ENCODE measurements around the gene EIF1B.

EIF1B gene

DNA sequence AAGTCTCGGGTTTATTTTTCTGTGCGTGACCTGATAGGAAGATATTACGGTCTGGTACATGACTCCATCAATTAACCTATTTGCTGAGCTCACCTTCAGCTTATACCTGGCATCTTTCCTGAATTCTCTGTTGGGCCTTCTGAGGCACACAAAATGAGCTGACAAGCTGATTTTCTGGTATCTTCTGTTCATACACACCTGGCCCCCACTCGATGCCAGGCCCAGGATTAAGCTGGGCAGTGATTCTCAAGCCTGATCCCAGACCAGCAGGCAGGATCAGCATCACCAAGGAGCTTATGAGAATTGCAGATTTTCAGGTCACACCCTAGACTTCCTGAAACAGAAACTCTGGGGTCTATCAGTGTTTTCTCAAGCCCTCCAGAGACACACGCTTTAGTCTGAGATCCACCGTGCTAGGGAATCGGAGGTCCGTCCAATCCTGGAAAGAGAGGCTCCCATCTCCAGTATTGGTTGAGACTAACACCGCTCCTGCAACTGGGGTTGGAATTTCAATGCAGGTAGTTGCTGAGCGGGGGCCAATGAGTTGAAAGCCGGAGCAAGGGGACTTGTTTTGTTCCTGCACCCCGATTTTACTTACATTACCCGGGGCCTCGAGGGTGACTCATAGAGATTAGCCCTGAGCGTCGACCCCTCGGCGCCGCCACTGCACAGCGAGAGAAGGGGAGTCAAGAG lies 636 bp upstream of the EIF1B start:
- no peak for DNase-seq (ENCODE audit: low read depth)

DNA sequence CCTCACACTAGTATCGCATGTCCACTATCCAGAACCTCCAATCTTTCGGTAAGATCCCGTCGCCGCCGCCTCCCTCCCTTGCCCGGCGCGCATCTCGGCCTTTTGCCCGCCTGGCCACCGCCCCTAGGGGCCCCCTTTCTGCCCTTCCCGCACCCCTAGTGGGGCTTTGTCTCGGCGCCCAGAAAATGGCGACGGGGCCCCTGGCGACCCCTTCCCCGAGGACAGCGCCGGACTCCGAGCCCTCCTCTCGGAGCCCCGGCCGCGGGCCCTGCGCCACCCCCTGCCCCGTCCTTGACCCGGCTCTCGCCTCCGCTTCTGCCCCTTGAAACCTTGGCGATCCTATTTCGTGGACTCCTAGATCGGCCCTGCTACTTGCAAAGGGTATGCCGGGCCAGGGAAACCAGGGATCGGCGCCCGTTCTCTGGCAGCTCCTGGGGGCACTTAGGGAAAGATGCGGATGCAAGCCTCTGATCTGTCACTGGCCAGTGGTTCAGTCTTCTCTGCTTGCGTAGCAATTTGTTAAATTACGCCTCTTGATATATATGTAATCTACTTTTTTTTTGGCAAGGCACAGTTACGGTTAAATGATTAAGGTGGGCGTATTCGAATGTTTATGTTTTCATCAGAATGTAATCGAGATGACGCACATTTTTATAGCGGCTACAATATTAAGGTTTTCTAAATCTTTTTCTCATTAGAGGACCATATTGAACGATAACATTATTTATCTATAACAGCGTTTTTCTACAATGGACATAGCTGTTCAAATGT lies 603 bp downstream of the EIF1B start:
- DNase-seq (ENCODE audit: low read depth): peak; percentile 20

GRCh38 chr3:40310705-40311104 lies 1.2 kb downstream of the EIF1B start:
- no peak for DNase-seq (ENCODE audit: low read depth)

DNA sequence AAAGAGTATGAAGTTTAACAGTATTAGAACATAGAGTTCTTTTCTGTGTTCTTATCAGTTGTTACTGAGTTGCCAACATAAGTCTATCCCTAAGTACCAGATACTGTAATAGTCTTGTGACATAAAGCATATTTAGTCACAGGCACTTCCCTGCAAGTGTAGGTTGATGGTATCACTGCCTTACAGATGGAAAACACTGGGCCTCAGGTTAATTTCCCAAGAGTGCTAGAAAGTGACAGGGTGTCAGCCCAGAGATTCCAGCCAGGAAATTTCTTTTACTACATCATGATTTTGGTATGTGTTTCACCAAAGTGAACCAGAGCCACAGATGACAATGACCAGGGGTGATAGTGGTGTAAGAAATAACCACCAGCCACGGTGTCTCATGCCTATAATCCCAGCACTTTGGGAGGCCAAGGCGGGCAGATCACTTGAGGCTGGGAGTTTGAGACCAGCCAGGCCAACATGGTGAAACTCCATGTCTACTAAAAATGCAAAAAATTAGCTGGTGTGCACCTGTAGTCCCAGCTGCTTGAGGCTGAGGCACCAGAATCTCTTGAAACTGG lies 3.2 kb downstream of the EIF1B start:
- no peak for DNase-seq (ENCODE audit: low read depth)

GRCh38 chr3:40313975-40314860 lies 4.7 kb downstream of the EIF1B start:
- DNase-seq (ENCODE audit: low read depth): no peak

- DNase-seq (ENCODE audit: low read depth): no peak
These were observed 7.8 kb downstream of the EIF1B start for GRCh38 chr3:40317061-40317855.

- no peak for DNase-seq (ENCODE audit: low read depth)
These were observed 12.3 kb downstream of the EIF1B start for GRCh38 chr3:40321818-40322217.

GRCh38 chr3:40323946-40324345 lies 14.4 kb downstream of the EIF1B start:
- no peak for DNase-seq (ENCODE audit: low read depth)

- DNase-seq (ENCODE audit: low read depth): no peak
These were observed 15.1 kb downstream of the EIF1B start for GRCh38 chr3:40324621-40325020.

DNA sequence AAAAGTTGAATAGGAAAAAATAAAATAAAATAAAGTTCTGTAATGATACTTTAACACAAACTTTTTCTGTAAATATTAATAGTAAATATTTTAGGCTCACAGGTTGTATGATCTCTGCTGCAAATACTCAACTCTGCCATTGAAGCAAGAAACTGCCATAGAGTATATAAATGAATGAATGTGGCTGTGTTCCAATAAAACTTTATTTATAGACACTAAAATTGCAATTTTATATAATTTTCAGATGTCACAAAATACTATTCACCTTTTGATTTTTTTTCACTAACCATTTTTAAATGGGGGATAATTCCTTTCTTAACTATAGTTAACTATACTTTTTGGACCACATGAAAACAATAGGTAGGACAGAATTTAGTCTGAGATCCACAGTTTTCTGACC lies 16.0 kb downstream of the EIF1B start:
- DNase-seq (ENCODE audit: low read depth): no peak

- DNase-seq (ENCODE audit: low read depth): no peak
These were observed 18.9 kb downstream of the EIF1B start for GRCh38 chr3:40328374-40328773.

- DNase-seq (ENCODE audit: low read depth): no peak
These were observed 19.6 kb downstream of the EIF1B start for GRCh38 chr3:40329071-40329470.

- no peak for DNase-seq (ENCODE audit: low read depth)
These were observed 23.2 kb downstream of the EIF1B start for GRCh38 chr3:40332684-40333083.

DNA sequence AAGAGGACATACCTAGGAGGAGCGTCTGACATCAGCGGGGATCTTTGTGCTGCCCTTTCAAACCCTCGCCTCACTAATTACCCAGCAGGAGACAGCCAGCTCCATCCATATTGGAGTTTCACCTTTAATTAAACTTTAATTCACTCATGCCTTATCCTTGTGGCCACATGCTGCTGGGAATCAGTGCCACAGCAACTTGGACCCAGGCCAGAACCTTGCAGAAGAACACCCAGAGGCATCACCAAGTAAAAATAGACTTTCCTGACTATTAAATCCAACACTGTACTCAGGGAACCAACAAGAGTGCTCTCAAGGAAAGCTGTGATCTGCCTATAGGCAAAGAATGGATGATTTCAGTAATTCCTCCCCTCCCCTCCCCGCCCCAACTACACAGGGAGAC lies 23.9 kb downstream of the EIF1B start:
- DNase-seq (ENCODE audit: low read depth): no peak

GRCh38 chr3:40333852-40334251 lies 24.3 kb downstream of the EIF1B start:
- DNase-seq (ENCODE audit: low read depth): no peak

GRCh38 chr3:40336101-40336500 lies 26.6 kb downstream of the EIF1B start:
- DNase-seq (ENCODE audit: low read depth): no peak

GRCh38 chr3:40336511-40337135 lies 27.1 kb downstream of the EIF1B start:
- DNase-seq (ENCODE audit: low read depth): no peak

DNA sequence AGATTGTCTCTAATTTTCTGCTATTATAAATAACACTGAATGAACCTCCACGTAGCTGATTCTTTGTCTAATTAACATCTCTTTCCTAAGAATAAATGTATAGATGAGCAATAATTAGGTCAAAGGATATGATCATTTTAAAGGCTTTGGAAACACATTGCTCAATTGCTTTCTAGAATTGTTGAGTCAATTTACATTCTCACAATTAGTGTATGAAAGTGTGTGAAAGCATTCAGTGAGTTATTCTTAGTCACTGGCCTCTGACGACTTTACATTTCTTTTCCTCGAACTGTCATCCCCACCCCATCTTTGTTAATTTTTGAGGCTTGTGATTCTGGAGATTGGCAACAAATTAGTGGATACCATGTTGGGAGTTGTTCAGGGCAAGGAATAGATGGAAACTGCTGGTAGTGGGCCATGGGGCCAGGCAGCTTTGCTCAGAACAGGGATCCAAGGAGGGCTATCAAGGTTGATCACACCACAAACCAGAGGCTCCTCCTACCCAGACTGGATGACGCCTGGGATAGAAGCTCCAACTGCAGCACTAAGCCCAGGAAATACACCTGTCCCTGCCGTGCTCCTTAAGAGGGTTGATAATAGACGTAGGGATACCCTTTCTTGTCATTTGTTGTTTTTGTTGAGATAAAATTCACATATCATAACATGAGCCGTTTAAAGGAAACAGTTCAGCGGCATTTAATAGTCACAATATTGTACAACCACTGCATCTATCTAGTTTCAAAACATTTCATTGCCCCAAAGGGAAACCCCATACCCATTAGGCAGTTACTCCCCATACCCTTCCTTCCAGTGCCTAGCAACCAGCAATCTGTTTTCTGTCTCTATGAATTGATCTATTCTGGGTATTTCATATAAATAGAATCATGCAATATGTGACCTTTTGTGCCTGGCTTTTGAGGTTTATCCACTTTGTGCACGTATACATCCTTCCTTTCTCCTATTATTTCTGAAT lies 27.9 kb downstream of the EIF1B start:
- DNase-seq (ENCODE audit: low read depth): no peak

- no peak for DNase-seq (ENCODE audit: low read depth)
These were observed 30.4 kb downstream of the EIF1B start for GRCh38 chr3:40339871-40340270.

Data from stimulated activated CD8-positive, alpha-beta memory T cell treated with anti-CD3 and anti-CD28 coated beads, Interleukin-12 subunit alpha, Interleukin-12 subunit beta, amount 100 ng/mL, for 4 hours (primary cell).